Urinary bladder (tissue), 4 donors: ENCODE measurements around the gene LPCAT4. TPM values are rescaled to one million over a fixed set of nuclear protein-coding genes. Genes with fewer than 3 reads are reported as not detected.

Source experiments
- DNase-seq: peaks from one replicate; pipeline ENCODE4 v3.0.0-alpha.2; 2015; ENCODE audit errors: extremely low spot score
- H3K27ac ChIP-seq: one replicate; pipeline ENCODE4 v1.5.1; 2013; ENCODE audit warnings: low read depth, mild to moderate bottlenecking, moderate library complexity
- H3K36me3 ChIP-seq: one replicate; pipeline ENCODE4 v1.6.1; 2013; ENCODE audit warnings: mild to moderate bottlenecking, moderate library complexity; ENCODE audit not compliant: insufficient read depth
- H3K4me1 ChIP-seq: one replicate; pipeline ENCODE4 v1.6.1; 2013; ENCODE audit warnings: mild to moderate bottlenecking, moderate library complexity; ENCODE audit not compliant: insufficient read depth
- H3K4me3 ChIP-seq: one replicate; pipeline ENCODE4 v1.5.1; 2013; ENCODE audit warnings: low read depth, low read length
- WGBS: extraction: QIAGEN DNeasy Blood & Tissue Kit; methylation state at CpG from one replicate; pipeline ENCODE4 v1.1.7; 2013; 5-methylcytosine and 5-hydroxymethylcytosine counted together
- polyA plus RNA-seq: library from polyadenylated mRNA; stranded (reverse); fragments of 200-250 nt; gene quantifications from one replicate; pipeline ENCODE4 v1.2.3, GENCODE V29; 2013
- total RNA-seq: library from RNA; depleted of rRNA; stranded (reverse); fragments of >200 nt; gene quantifications from one replicate; pipeline ENCODE4 v1.2.3, GENCODE V29; 2014
- donor health status: healthy with polysubstance abuse.
- donor health status: healthy.

The LPCAT4 gene
- total and polyA plus RNA-seq, 2 donors, result 12.2 to 32.5 TPM

DNA sequence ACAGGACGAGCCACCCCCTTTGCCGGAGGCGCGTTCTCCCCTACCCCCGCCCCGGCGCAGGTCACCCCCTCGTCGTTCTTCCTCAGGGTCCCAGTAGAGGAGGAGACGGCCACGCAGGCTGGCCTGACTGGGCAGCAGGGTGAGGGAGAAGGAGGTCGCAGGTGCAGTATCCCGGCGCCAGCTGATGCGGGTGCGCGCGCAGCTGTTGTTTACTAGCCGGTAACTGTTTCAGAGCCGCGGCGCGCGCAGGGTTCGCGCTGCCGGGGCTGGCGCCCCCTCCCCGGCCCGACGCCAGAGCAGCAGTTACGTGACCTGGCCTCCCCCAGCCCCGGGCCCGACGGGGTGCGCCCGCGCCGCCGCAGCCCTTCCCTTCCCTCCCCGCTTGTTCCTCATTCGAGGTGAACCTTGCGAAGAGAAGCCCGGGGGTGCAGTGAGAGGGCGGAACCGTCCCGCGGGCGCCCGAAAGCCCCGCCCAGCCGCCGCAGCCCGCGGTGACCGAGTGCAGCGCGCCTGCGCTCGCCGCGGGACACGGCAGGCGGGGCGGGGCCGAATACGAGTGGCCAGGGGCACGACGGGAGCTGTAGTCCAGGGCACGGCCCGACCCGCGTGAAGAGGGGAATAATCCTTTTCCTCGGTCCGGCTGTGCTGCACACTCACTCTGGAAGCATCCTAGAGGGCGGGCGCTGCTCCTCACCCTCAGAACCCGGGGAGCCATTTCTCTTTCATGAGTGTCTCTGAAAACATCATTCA lies 29.3 kb downstream of the LPCAT4 start, which contains the start of gene SLC12A6:
Gene SLC12A6, minus strand, starts transcription at position 225 of the 750 bp plus-strand sequence. CDS start 1,101 bp downstream, outside the sequence.
- WGBS, result under 1% methylated on average over 78 of the region's 78 CpGs
- Histone ChIP-seq H3K4me1 (peaks cover 2% of the 10 kb centered on the region), H3K4me3 (peak within 1 kb of the TSS; percentile 88), H3K27ac (peak within 1 kb of the TSS; percentile 93), H3K36me3 (no peaks in the 10 kb centered on the region)
- peak; percentile 58 for DNase-seq

DNA sequence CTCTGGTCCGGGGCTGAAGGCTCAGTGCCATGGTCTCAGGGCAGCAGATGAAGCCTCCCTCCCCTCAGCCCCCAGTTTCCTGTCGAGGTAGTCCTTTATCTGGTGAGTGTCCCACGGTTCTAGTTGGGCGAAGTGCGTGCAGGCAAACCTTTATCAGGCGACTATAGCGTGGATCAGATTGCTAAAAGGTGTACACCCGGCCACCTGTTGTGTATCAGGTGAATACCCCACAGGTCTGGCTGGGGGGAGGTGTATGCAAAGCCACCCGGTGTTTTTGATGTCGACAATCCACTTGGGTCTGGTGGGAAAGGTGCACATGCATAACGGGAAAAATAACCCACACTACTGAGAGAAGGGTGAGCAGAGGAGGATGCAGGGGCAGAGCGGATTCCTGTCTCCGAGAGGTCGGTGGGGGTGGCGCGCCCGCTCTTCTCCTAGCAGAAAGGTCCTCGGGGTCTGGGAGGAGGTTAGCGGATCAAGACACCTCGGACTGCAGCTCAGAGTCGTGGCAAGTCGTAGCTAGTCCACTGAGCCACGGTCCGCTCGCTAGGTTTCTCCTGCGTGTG lies 29.9 kb downstream of the LPCAT4 start:
- 2% methylated on average over 26 of the region's 26 CpGs for WGBS
- no peak for DNase-seq
- Histone ChIP-seq H3K27ac (peak overlapping the region; percentile 93), H3K4me3 (peak overlapping the region; percentile 88), H3K36me3 (no peaks in the 10 kb centered on the region), H3K4me1 (peaks cover 2% of the 10 kb centered on the region)

DNA sequence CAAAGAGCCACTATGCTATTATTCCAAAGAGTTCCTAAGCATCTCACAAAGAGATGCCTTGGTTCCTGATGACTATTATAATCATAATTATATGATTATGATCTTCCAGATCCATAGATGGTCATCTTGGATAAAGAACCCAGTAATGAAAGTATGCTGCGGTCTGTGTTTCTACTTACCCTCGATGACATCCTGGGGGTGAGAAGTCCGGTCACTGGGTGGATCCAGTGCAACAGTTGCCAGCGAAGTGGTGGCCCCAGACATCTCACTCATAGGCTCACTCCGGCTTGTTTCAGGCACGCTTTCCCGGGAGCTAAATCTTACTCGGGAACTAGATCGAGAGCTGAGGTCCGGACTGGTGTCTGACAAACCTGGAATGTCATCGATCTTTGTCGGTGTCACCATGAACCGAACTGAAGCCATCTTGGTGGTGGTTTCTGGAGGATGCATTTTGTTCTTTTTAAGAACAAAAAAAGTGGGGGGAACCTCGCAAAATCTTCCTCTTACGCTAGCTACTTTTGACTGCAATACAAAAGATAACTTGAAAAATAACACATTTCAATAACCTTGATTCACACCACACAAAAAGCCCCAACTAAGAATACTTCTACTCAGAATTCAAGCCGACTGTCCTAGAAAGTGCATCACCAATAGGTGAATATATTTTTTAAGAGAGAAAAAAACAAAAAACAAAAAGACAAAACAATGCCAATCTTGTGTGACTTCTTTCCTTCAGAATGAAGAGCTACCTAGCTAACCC lies 30.6 kb downstream of the LPCAT4 start:
- no peaks in the 10 kb centered on the region for H3K4me1 ChIP-seq
- no peak for DNase-seq
- H3K27ac ChIP-seq, result no peak overlapping the region
- no peaks in the 10 kb centered on the region for H3K36me3 ChIP-seq
- WGBS, result 85% methylated on average over 16 of the region's 16 CpGs
- peak overlapping the region; percentile 88 for H3K4me3 ChIP-seq

DNA sequence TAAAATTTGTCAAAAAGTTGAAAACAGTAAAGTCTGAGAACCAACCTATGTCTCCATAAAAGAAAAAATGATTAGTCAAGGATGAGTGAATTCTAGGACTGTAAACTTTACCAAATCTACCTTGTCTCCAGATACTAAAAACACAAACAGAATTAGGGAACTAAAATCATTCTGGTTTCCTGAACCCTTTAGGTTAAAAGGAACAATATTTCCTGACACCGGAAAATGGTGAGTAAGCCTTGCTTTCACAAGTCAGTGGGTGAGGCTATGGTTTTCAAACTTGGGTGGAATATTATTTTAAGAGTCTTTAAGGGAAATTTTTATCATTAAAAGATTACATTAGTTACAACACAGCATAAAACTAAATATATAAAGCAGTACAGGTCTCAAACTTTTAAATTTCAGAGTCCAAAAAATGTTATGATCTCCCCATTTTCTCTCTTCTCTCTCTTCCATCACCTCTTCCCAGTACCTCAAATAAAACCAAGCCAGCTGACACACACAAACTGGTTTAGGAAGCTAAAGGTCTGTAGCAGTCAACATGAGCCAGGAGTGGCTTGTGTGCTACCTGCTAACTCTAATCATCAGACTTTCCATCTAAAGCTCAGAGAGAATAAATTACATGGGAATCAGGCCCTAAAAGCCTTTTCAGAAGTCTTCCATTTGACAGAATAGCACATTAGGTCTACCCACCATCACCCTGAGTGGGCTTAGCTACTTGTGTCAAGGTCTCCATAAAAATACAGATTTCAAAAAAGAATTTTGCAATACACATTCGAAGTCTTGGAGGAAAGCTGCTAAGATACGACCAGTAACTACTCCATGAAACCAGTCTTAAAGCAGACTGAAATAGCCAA lies 31.6 kb downstream of the LPCAT4 start:
- Histone ChIP-seq H3K4me3 (no peak overlapping the region), H3K36me3 (no peaks in the 10 kb centered on the region), H3K4me1 (no peaks in the 10 kb centered on the region), H3K27ac (peak overlapping the region; percentile 16)
- 78% methylated on average over 3 of the region's 3 CpGs for WGBS
- no peak for DNase-seq

DNA sequence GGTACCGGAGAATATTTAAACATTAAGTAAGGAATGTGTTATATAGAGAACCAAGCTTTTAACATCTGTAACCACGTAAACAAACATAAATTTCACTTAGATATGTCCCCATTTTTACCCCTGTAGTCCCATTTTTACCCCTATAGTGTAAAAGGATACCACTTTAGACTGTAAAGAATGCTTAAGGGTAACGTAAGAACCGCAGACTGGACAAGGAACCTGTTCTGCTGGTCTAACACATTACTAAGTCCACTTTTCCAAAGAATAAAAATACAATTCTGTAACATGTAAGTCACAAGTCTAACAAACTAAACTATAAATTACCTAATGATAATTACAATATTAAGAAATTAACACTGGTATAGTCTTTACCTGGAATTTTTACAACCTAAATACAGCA lies 32.3 kb downstream of the LPCAT4 start:
- no peaks in the 10 kb centered on the region for H3K36me3 ChIP-seq
- no peak overlapping the region for H3K4me3 ChIP-seq
- 64% methylated on average over 4 of the region's 4 CpGs for WGBS
- no peak overlapping the region for H3K27ac ChIP-seq
- H3K4me1 ChIP-seq, result no peaks in the 10 kb centered on the region
- DNase-seq, result no peak

DNA sequence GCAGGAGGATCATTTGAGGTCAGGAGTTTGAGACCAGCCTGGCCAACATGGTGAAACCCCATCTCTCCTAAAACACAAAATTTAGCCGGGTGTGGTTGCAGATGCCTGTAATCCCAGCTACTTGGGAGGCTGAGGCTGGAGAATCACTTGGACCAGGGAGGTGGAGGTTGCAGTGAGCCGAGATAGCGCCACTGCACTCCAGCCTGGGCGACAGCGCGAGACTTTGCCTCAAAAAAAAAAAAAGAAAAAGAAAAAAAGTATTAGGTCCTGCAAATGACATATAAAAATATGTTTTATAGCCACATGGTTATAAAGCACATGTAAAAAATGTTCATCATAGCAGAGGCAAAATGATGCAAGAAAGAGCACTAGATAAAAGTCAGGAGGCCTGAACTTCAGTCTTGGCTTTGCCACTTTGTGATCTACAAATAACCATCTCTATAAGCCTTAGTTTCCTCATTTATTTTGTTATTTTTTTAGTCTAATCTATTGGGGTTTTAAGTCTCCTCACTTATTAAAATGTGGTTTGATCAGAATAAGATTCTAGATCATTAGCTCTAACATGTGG lies 34.4 kb downstream of the LPCAT4 start:
- Histone ChIP-seq H3K4me1 (no peaks in the 10 kb centered on the region), H3K4me3 (no peak overlapping the region), H3K27ac (no peak overlapping the region), H3K36me3 (no peaks in the 10 kb centered on the region)
- 95% methylated on average over 6 of the region's 6 CpGs for WGBS
- no peak for DNase-seq

DNA sequence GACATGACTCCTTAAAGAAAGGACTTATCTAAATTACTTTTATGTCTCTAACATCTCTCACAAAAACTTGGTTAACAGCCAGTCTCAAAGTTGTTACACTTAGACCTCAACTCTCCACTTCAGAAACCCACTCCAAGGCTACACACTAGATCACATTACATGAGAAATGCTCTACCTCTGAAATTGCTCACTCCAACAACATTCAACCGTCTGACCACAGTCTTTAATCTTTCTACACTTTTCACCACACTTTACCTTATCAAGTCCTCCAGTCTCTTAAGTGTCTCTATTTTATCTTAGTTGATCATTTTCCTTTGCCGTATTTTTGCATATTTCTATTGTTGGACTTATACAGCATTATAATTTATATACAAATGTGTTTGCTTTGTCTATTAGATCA lies 35.2 kb downstream of the LPCAT4 start:
- WGBS, result 66% methylated on average over 2 of the region's 2 CpGs
- Histone ChIP-seq H3K36me3 (no peaks in the 10 kb centered on the region), H3K4me1 (no peaks in the 10 kb centered on the region), H3K4me3 (no peak overlapping the region), H3K27ac (no peak overlapping the region)
- DNase-seq, result no peak

DNA sequence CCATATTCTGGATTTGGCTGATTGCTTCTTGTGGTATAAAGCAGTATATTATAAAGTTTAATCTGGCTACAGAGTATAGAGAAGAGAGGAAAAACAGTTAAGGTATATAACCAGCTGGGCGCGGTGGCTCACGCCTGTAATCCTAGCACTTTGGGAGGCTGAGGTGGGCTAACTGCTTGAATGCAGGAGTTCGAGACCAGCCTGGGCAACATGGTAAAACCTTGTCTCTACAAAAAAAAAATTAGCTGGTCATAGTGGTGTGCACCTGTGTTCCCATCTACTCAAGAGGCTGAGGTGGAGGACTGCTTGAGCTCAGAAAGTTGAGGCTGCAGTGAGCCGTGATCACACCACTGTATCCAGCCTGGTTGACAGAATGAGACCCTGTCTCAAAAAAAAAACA lies 36.7 kb downstream of the LPCAT4 start:
- Histone ChIP-seq H3K36me3 (no peaks in the 10 kb centered on the region), H3K27ac (no peak overlapping the region), H3K4me1 (no peaks in the 10 kb centered on the region), H3K4me3 (no peak overlapping the region)
- DNase-seq, result no peak
- 96% methylated on average over 5 of the region's 5 CpGs for WGBS

DNA sequence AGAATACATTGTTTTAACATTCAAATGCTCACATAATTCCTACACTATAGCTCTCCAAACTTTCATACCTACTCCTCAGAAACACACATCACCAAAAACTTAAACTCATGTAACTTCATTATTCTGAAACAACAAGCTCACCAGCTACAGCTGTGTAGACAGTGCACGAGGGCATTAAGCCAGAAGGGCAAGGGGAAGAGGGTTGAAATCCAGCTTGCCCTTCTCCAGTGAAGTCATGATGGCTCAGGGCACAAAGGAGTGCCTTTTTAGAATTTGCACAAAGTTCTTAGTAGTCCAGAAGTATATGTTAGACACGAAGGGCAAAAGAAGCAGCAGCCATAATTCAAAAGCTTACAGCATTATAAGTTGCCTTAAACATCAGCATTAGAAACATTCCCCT lies 38.0 kb downstream of the LPCAT4 start:
- no peaks in the 10 kb centered on the region for H3K4me1 ChIP-seq
- no peaks in the 10 kb centered on the region for H3K36me3 ChIP-seq
- DNase-seq, result no peak
- no peak overlapping the region for H3K27ac ChIP-seq
- 75% methylated on average over 2 of the region's 2 CpGs for WGBS
- no peak overlapping the region for H3K4me3 ChIP-seq

DNA sequence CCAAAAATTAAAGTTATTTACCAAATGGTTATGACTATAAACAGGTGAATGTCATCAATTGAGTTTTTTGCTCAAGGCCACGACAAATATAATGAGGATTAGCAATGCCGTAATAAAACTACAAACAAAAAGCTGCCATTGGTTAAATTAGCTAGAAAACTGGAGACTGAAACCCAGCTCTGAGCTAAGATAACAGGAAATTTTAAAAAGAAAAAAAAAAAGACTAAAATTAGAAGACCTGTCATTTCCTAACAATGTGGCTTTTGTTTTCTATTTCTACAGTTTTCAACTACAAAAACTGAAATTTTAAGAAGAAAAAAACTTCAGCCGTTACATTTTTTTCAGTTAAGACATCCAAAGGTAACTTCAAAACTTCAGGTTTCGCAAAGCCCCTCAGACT lies 39.1 kb downstream of the LPCAT4 start:
- Histone ChIP-seq H3K4me3 (no peak overlapping the region), H3K4me1 (no peaks in the 10 kb centered on the region), H3K27ac (no peak overlapping the region), H3K36me3 (peaks cover 1% of the 10 kb centered on the region)
- no peak for DNase-seq
- 78% methylated on average over 4 of the region's 4 CpGs for WGBS

DNA sequence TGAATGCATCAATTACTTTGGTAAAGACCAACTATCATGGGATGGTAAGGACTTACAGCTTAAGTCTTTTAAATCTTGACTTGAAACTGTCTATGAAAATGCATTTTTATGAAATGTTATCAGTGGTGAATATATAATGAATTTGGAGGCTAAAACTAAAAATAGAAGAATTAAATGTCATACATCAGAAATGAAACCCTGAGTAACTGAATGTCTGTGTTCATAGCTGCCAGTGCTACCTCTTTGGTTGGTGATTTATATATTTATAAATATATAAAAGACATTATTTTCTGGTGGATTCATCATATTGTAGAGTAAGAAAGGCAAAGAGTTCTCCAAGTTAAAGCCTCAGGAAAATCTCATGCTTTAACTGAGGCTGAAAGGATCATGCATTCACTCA lies 41.6 kb downstream of the LPCAT4 start:
- no peak overlapping the region for H3K4me3 ChIP-seq
- no peaks in the 10 kb centered on the region for H3K4me1 ChIP-seq
- H3K27ac ChIP-seq, result peak overlapping the region; percentile 23
- H3K36me3 ChIP-seq, result peaks cover 1% of the 10 kb centered on the region
- no peak for DNase-seq

DNA sequence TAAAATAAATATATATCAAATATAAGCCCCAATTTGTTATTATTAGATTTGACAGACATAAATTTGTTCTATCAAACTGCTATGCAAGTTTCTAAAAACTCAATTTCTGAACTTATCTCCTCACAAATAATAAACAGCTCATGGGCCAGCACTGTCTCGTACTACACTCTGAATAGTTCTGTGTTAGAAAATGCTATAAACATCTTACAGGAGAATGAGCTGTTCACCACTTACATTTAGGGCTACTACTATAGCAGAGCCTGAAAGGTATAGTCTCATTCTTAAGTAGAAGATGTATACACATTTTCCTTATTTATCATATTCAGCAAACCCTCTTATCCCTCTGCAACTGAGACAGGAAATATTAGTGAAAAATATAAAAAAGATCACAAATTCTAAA lies 42.1 kb downstream of the LPCAT4 start:
- H3K27ac ChIP-seq, result no peak overlapping the region
- no peaks in the 10 kb centered on the region for H3K4me1 ChIP-seq
- WGBS, result 81% methylated on average over 1 of the region's 1 CpG
- no peak for DNase-seq
- no peak overlapping the region for H3K4me3 ChIP-seq
- peaks cover 1% of the 10 kb centered on the region for H3K36me3 ChIP-seq

DNA sequence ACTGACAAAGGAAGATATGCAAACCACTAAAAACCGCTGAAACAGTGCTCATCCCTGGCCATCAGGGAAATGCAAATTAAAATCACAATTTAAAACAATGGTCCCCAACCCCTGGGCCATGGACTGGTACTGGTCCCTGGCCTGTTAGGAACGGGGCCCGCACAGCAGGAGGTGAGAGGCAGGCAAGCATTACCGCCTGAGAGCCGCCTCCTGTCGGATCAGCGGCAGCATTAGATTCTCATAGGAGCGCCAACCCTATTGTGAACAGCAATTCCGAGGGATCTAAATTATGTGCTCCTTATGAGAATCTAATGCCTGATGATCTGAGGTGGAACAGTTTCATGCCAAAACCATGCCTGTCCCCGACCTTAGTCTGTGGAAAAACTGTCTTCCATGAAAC lies 43.8 kb downstream of the LPCAT4 start:
- DNase-seq, result no peak
- no peaks in the 10 kb centered on the region for H3K4me1 ChIP-seq
- H3K4me3 ChIP-seq, result no peak overlapping the region
- H3K36me3 ChIP-seq, result peaks cover 1% of the 10 kb centered on the region
- no peak overlapping the region for H3K27ac ChIP-seq
- WGBS, result 95% methylated on average over 10 of the region's 10 CpGs
